Progenitor cell of endocrine pancreas (in vitro differentiated cells): Measurements from ENCODE around the gene CDON. TPM values are rescaled to one million over a fixed set of nuclear protein-coding genes. Genes with fewer than 3 reads are reported as not detected.

Experiments
- DNase-seq: peaks from one replicate; pipeline ENCODE4 v3.0.0; 2021; ENCODE audit warnings: low spot score; ENCODE audit not compliant: unreplicated experiment
- H3K27ac Mint-ChIP-seq: 2 replicates; pipeline ENCODE4 v1.8.0; 2021; ENCODE audit warnings: mild to moderate bottlenecking, moderate library complexity, mixed read lengths
- H3K27me3 Mint-ChIP-seq: 2 replicates; pipeline ENCODE4 v1.8.0; 2021; ENCODE audit warnings: mixed read lengths
- H3K36me3 Mint-ChIP-seq: 2 replicates; pipeline ENCODE4 v1.8.0; 2022; ENCODE audit warnings: mixed read lengths; ENCODE audit not compliant: insufficient read depth
- H3K4me1 Mint-ChIP-seq: 2 replicates; pipeline ENCODE4 v1.8.0; 2021; ENCODE audit warnings: low read depth, mixed read lengths
- H3K4me3 Mint-ChIP-seq: 2 replicates; pipeline ENCODE4 v1.8.0; 2021; ENCODE audit warnings: low read depth, mild to moderate bottlenecking, moderate library complexity, mixed read lengths
- H3K9me3 Mint-ChIP-seq: 2 replicates; pipeline ENCODE4 v1.8.0; 2021; ENCODE audit warnings: low read depth, mixed read lengths
- CTCF ChIP-seq: fragments of 200-600 bp; sonication (generic); IDR thresholded peaks from one replicate; pipeline ENCODE4 v1.5.0; 2021; ENCODE audit warnings: antibody characterized with exemption, mild to moderate bottlenecking; ENCODE audit not compliant: unreplicated experiment
- total RNA-seq: library from RNA; stranded (reverse); gene quantifications from 2 replicates; pipeline ENCODE4 v1.2.1, GENCODE V29; 2021

CDON gene
- total RNA-seq, 1 donor from 2014 or later, result 26.4 TPM

DNA sequence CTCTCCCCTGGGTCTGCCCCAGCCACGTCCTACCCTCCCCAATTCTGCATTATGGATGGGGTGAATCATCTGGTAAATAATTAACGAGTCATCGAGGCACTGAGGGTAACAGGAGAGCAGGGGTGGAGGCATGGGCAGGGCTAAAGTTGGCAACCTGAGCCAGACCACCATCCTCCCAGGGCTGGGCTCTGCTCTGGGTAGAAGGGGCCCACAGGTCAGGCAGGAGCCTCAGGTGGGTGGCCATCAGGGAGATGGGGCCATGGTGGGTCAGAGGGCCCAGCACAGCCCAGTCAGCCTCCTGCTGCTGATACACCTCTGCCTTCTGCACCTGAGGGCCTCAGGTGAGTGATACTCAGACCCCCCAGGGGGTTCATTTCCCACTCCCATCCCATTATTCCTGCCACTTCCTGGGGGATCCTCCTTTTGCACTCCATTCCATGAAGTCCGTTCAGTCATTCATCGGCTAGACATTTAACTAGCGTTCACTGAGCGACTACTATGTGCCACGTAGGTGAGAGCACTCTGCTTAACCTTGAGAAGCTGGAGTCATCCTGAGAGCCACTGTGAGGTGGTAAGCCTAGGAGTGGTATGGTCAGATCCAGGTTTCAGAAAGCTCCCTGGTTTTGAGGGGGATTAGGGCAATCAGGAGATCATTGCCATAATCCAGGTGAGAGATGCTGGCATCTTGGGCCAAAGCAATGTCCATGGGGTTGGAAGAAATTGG, 116.7 kb downstream of the CDON start, which contains the start of gene VSIG10L2:
Gene VSIG10L2 (plus strand): TSS at position 248 of the 724 bp plus-strand sequence. CDS start 12 bp downstream, at position 260.
- no peak within 1 kb of the TSS for H3K27ac Mint-ChIP-seq
- no peaks in the 10 kb centered on the region for H3K36me3 Mint-ChIP-seq
- H3K4me1 Mint-ChIP-seq, result peaks cover 7% of the 10 kb centered on the region
- no peak for DNase-seq
- no peaks in the 10 kb centered on the region for H3K9me3 Mint-ChIP-seq
- H3K4me3 Mint-ChIP-seq, result no peak within 1 kb of the TSS
- no peak for TF ChIP-seq CTCF
- peaks cover 14% of the 10 kb centered on the region for H3K27me3 Mint-ChIP-seq

- H3K27ac Mint-ChIP-seq, result no peak overlapping the region
- H3K36me3 Mint-ChIP-seq, result no peaks in the 10 kb centered on the region
- TF ChIP-seq CTCF, result no peak
- H3K27me3 Mint-ChIP-seq, result peaks cover 14% of the 10 kb centered on the region
- peaks cover 7% of the 10 kb centered on the region for H3K4me1 Mint-ChIP-seq
- H3K4me3 Mint-ChIP-seq, result no peak overlapping the region
- H3K9me3 Mint-ChIP-seq, result no peaks in the 10 kb centered on the region
- no peak for DNase-seq
These were observed 117.5 kb downstream of the CDON start for GRCh38 chr11:125945011-125945796.

DNA sequence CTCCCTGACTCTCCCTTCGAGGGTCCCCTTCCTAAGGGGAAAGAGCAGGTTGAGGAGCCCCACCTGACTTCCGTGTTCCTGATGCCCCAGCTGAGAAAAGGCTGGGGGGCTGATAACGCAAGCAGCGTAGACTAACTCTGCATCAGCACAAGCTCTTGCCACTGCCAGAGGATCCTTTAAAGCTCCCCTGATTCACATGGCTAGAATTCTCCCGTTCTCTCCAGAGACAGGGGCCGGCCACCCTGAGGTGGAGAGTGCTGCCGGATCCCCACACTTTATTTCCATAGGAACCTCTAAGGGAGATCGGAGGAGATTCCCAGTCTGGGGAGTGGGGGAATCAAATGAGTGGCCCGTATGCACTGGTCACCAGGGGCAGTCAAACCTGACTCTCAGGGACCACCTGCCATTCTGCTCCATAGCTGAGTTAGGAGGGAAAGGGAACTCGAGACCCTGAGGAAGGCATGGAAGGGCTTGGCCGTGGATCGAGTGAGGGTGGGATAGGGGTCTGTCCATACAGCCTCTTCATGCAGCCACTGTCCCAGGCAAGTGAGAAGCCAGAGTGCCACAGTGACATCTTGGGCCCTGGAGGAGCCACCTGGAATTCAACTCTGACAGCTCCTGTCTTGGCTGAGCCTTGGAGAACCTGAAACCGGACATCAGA, 118.2 kb downstream of the CDON start:
- Mint-ChIP-seq H3K27ac (no peak overlapping the region), H3K9me3 (no peaks in the 10 kb centered on the region), H3K4me1 (peaks cover 7% of the 10 kb centered on the region), H3K4me3 (no peak overlapping the region), H3K36me3 (no peaks in the 10 kb centered on the region), H3K27me3 (peaks cover 14% of the 10 kb centered on the region)
- no peak for TF ChIP-seq CTCF
- no peak for DNase-seq

- TF ChIP-seq CTCF, result no peak
- H3K36me3 Mint-ChIP-seq, result no peaks in the 10 kb centered on the region
- no peak overlapping the region for H3K4me3 Mint-ChIP-seq
- no peak overlapping the region for H3K27ac Mint-ChIP-seq
- no peak for DNase-seq
- peaks cover 7% of the 10 kb centered on the region for H3K4me1 Mint-ChIP-seq
- H3K27me3 Mint-ChIP-seq, result peaks cover 14% of the 10 kb centered on the region
- no peaks in the 10 kb centered on the region for H3K9me3 Mint-ChIP-seq
These were observed 118.9 kb downstream of the CDON start for GRCh38 chr11:125943661-125944349.
